AG04449 (cell line): ENCODE results near the gene LIPF.
"Not testable (repeated sequence)": the region's sequence is repeated elsewhere in the genome, so short reads cannot be mapped to it uniquely, and the experiment has no call there.

Experiments
- CTCF ChIA-PET: fragments of 350-600 bp; formaldehyde crosslinking; extraction: SDS; loops from one replicate; lab custom pipeline; 2021; ENCODE audit warnings: antibody characterized with exemption; lab: Yijun Ruan, JAX
- POLR2A ChIA-PET: fragments of 400-600, 350-600 bp; formaldehyde crosslinking; extraction: SDS; loops from one replicate; lab custom pipeline; 2020; ENCODE audit warnings: antibody characterized with exemption, inconsistent platforms; lab: Yijun Ruan, JAX
- DNase-seq: peaks from one replicate; pipeline ENCODE4 v3.0.0-alpha.2; 2010; ENCODE audit warnings: low read depth, low spot score
- H3K4me3 ChIP-seq: 2 replicates; pipeline ENCODE4 v1.5.1; 2011; ENCODE audit warnings: low read depth, mild to moderate bottlenecking, control low read depth, low read length
- CTCF ChIP-seq: IDR thresholded peaks from one replicate; pipeline ENCODE4 v1.5.1; 2011; ENCODE audit warnings: mild to moderate bottlenecking, moderate library complexity, low read length, control low read depth, inconsistent platforms; ENCODE audit not compliant: insufficient read depth; ENCODE audit errors: missing control alignments

Gene LIPF

DNA sequence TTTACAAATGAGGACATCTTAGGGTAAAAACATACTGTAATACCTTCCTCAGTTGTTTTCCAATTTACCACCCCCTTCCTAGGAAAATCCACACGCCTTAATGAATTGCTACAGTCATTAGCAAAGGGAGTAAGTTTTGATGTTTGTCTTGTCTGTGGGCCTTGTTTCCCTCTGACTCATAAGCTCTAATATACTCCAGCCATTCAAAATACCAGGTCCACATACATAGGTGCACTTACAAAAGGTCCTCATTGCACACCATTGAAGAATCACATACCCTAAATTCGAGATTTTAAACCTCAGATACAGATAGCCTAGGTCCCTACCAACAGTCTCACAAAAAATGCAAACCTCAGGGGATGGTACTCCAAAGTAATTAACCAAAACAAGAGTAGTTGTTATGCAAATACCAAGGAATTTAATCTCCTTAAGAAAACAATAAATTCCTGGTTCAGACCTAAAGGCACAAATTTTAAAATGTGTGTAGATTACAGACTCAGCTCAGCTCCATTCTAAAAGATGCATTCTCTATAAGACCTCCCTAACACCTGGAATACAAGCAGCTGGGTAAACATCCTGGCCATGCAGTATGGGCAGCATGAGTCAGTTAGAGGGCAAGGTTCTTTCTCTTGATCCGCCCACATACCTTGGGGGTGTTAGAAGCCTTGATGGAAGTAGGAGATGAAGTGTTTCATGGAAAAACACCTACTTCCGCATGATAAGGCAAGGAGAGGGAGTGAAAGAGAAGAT lies 38.8 kb downstream of the LIPF start:
- ChIA-PET CTCF (interaction anchor here (1.0 to 1.9 kb wide), 5 partner anchors 9 to 18 kb away, joined by 3 to 8 read pairs (median 3); no protein-coding TSS in a partner anchor), POLR2A (no interaction called here)
- DNase-seq, result no peak
- TF ChIP-seq CTCF, result no peak
- H3K4me3 ChIP-seq, result no peak overlapping the region

GRCh38 chr10:88705958-88706357 lies 41.7 kb downstream of the LIPF start, which contains the start of gene LIPK:
Gene LIPK, plus strand, starts transcription at chr10:88706249. Its CDS starts 18,295 bp downstream, at chr10:88724544.
- CTCF ChIA-PET, result interaction anchor here (1.0 to 1.7 kb wide), 2 partner anchors 19 to 141 kb away, joined by 3 to 8 read pairs; no protein-coding TSS in a partner anchor
- DNase-seq, result no peak

GRCh38 chr10:88707429-88708155 lies 43.4 kb downstream of the LIPF start:
- CTCF ChIA-PET, result interaction anchor here (1.1 kb wide), 1 partner anchor 103 kb away, joined by 3 read pairs; no protein-coding TSS in a partner anchor
- TF ChIP-seq CTCF, result no peak
- H3K4me3 ChIP-seq, result no peak overlapping the region
- POLR2A ChIA-PET, result no interaction called here
- no peak for DNase-seq

More at GRCh38 chr10:88705958-88706357, 41.7 kb downstream of the LIPF start, which contains the start of gene LIPK:
- TF ChIP-seq CTCF, result no peak
- H3K4me3 ChIP-seq, result no peak within 1 kb of the TSS
- POLR2A ChIA-PET, result interaction anchor here (0.8 kb wide), 1 partner anchor 101 kb away, joined by 3 read pairs; no protein-coding TSS in a partner anchor

DNA sequence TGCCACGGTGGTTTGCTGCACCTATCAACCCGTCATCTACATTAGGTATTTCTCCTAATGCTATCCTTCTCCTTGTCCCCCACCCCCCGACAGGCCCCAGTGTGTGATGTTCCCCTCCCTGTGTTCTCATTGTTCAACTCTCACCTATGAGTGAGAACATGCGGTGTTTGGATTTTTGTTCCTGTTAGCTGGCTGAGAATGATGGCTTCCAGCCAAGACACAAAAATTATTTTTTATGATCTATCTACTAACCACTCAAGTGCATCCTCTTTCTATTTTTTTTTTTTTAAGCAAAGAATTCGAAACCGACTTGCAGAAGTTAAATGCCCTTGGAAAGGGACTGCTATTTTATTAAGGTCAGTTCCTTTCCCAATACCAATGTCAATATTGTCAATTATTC lies 45.1 kb downstream of the LIPF start:
- H3K4me3 ChIP-seq, POLR2A ChIA-PET, DNase-seq: not testable (repeated sequence)
- CTCF ChIA-PET, result interaction anchor here (1.0 kb wide), 1 partner anchor 22 kb away, joined by 3 read pairs; no protein-coding TSS in a partner anchor

DNA sequence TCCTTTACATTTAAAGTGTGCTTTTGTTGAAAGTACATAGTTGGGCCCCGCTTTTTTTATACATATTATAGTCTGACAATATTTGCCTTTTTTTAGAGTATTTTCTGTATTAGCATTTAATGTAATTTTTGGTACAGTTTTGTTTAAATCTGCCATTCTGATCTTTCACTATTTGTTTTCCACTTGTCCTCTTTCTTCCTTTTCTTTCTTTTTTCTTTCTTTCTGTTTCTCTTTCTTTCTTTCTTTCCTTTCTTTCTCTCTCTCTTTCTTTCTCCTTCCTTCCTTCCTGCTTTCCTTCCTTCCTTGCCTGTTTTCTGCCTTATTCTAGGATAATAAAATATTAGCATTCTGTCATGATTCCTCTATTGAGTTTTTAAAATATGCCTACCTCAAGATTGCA lies 51.3 kb downstream of the LIPF start:
- CTCF ChIA-PET, result no interaction called here

DNA sequence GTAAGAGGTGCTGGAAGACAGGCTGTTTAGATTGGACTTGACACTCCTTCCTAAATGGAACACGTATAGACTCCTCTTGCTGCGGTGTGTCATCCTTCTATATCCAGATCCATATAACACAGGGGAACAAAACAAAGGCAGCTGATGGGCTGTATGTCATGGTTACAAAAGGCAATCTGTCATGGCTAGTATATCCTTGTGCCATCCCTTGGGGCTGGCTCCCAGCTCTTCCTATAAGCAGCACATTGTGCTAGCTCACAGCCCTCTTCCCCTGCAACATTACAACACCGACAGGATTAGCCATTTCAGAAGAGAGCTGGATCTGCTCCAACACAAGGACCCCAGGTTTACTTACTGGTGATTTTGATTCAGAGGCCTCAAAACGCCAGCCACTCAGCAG lies 57.1 kb downstream of the LIPF start:
- TF ChIP-seq CTCF, result no peak
- no peak for DNase-seq
- CTCF ChIA-PET, result no interaction called here
- H3K4me3 ChIP-seq, result no peak overlapping the region
- POLR2A ChIA-PET, result no interaction called here

More for the DNA sequence above, 51.3 kb downstream of the LIPF start:
- DNase-seq, result no peak
- TF ChIP-seq CTCF, result no peak
- H3K4me3 ChIP-seq, result no peak overlapping the region
- POLR2A ChIA-PET, result no interaction called here
